ENCODE results near the gene NECTIN1. TPM values are rescaled to one million over a fixed set of nuclear protein-coding genes. Genes with fewer than 3 reads are reported as not detected.

NECTIN1 gene
- total RNA-seq, 1 experiment from 2014 or later = 23.8 TPM

DNA sequence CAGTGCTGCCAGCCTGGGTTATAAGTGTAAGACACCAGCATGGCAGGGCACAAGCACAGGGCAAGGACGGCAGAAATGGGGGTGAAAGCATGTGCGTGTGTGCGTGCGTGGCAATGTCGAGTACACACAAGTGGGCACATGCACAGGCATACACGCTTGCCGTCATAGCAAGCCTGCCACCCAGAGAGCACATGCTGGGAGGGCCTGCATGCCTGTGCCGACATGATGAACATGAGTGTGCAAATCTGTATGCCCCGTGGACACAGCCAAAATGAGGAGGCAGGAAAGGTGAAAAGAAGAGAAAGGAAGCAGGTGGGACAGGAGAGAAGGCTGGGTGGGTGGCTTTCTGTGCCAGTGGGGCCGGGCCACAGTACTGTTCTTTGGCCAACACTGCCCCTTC is 62.9 kb downstream of the NECTIN1 start:
- peaks cover 0 to 2% of the 10 kb centered on the region in 2 experiments; a peak in 1 of 4 replicates for H3K36me3 ChIP-seq (ENCODE audit: control insufficient read depth in 1 of 2, insufficient read depth in 2 of 2, low read length in 2 of 2)
- no TSS peak for BruUV-seq (replicated peaks)
- DNase-seq (ENCODE audit: low read depth, low spot score) = no peak
- no peaks in the 10 kb centered on the region for H3K79me2 ChIP-seq (ENCODE audit: insufficient read depth, low read length)
- H3K4me2 ChIP-seq (ENCODE audit: low read length) = no peak overlapping the region
- H3K4me1 ChIP-seq (ENCODE audit: control insufficient read depth in 1 of 2, insufficient read depth in 2 of 2, low read length in 2 of 2) = no peaks in the 10 kb centered on the region
- RAD21 ChIA-PET (ENCODE audit: low non-redundant PET in 1 of 2, low total read pairs in 2 of 2, uncharacterized antibody in 2 of 2, unreplicated experiment in 2 of 2) = no interaction called here
- no peak overlapping the region for H3K9ac ChIP-seq (ENCODE audit: low read length)
- no peaks in the 10 kb centered on the region for H3K27me3 ChIP-seq (ENCODE audit: insufficient read depth, low read length)
- intact Hi-C loops (cut with micrococcal nuclease) = loop anchor here (1.0 to 5.0 kb wide), 7 partner anchors 63 to 565 kb away; partner anchors contain the start of gene NECTIN1
- POLR2A ChIA-PET = no interaction called here
- no peak overlapping the region; the same call in 1 of the 2 replicates for H3K27ac ChIP-seq (ENCODE audit: low read depth, low read length)
- no peak overlapping the region for H2AFZ ChIP-seq (ENCODE audit: low read depth, low read length, poor library complexity, severe bottlenecking)
- ATAC-seq = no peak; the same call in 1 of the 2 replicates
- H3K9me3 ChIP-seq (ENCODE audit: control insufficient read depth in 1 of 2, insufficient read depth in 1 of 2, low read depth in 1 of 2, low read length in 2 of 2) = no peaks in the 10 kb centered on the region
- no peak for TF ChIP-seq SP1 (IDR thresholded peaks at IDR 0.05; ENCODE audit: low read depth)
- H3K4me3 ChIP-seq (replicated peaks in 1 of 2; ENCODE audit: low read depth in 1 of 2, low read length in 2 of 2) = no peak overlapping the region
- no peaks in the 10 kb centered on the region for H4K20me1 ChIP-seq (ENCODE audit: insufficient read depth)
- no peaks in the 10 kb centered on the region for H3K9me2 ChIP-seq (ENCODE audit: insufficient read depth)
- CTCF ChIA-PET = no interaction called here

DNA sequence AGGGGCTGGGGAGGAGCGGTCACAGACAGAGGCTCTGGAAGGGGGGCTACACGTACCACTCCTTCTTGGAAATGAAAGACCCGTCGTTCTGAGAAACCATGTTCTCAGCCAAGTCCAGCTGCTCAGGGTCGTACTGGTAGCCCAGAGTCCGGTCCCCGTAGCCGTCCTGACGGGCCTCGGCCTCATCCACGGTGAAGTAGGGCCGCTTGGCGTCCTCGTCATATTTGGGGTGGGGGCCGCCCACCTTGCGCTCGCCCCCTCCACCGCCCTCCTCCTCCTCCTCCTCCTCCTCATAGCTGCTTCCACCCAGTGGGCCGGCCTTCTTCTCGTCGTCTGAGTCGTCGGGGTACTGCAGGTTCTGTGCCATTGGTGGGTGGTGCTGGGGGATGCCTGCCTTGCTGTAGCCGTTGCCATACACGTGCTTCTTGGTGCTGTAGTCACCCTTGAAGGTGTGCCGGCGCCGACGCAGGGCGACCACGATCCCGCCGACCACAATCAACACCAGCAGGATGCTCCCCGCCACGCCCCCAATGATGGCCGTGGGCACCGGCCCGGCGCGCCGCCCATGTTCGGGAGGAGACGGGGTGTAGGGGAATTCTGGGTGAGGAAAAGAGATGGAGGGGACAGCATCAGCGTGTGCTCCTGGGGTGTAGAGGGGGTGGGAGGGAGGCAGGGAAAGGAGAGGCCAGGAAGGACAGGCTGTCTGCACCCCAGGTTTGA is 64.1 kb downstream of the NECTIN1 start:
- H3K27me3 ChIP-seq (ENCODE audit: insufficient read depth, low read length) = no peaks in the 10 kb centered on the region
- no peak overlapping the region for H3K4me3 ChIP-seq (replicated peaks in 1 of 2; ENCODE audit: low read depth in 1 of 2, low read length in 2 of 2)
- H3K9me2 ChIP-seq (ENCODE audit: insufficient read depth) = no peaks in the 10 kb centered on the region
- BruUV-seq (replicated peaks) = no TSS peak
- no peak for DNase-seq (ENCODE audit: low read depth, low spot score)
- ATAC-seq = no peak
- POLR2A ChIA-PET = no interaction called here
- H3K36me3 ChIP-seq (ENCODE audit: control insufficient read depth in 1 of 2, insufficient read depth in 2 of 2, low read length in 2 of 2) = peaks cover 0 to 2% of the 10 kb centered on the region in 2 experiments; a peak in 1 of 4 replicates
- H3K4me2 ChIP-seq (ENCODE audit: low read length) = no peak overlapping the region
- RAD21 ChIA-PET (ENCODE audit: low non-redundant PET in 1 of 2, low total read pairs in 2 of 2, uncharacterized antibody in 2 of 2, unreplicated experiment in 2 of 2) = no interaction called here
- H3K27ac ChIP-seq (ENCODE audit: low read depth, low read length) = no peak overlapping the region
- no peaks in the 10 kb centered on the region for H3K4me1 ChIP-seq (ENCODE audit: control insufficient read depth in 1 of 2, insufficient read depth in 2 of 2, low read length in 2 of 2)
- no peaks in the 10 kb centered on the region for H3K9me3 ChIP-seq (ENCODE audit: control insufficient read depth in 1 of 2, insufficient read depth in 1 of 2, low read depth in 1 of 2, low read length in 2 of 2)
- H2AFZ ChIP-seq (ENCODE audit: low read depth, low read length, poor library complexity, severe bottlenecking) = no peak overlapping the region
- no peak overlapping the region for H3K9ac ChIP-seq (ENCODE audit: low read length)
- CTCF ChIA-PET = interaction anchor here (0.8 kb wide), 1 partner anchor 64 kb away, joined by 3 read pairs; the partner anchor contains the start of gene NECTIN1
- no peaks in the 10 kb centered on the region for H3K79me2 ChIP-seq (ENCODE audit: insufficient read depth, low read length)
- intact Hi-C loops (cut with micrococcal nuclease) = loop anchor here (5.0 kb wide), 1 partner anchor 183 kb away; no protein-coding TSS in a partner anchor
- no peaks in the 10 kb centered on the region for H4K20me1 ChIP-seq (ENCODE audit: insufficient read depth)
- no peak for TF ChIP-seq CBX3 (IDR thresholded peaks at IDR 0.05; ENCODE audit: low read depth)
- TF ChIP-seq ZNF274 (IDR thresholded peaks at IDR 0.05; ENCODE audit: low read depth, low read length) = no peak
- TF ChIP-seq, protein P1, sequence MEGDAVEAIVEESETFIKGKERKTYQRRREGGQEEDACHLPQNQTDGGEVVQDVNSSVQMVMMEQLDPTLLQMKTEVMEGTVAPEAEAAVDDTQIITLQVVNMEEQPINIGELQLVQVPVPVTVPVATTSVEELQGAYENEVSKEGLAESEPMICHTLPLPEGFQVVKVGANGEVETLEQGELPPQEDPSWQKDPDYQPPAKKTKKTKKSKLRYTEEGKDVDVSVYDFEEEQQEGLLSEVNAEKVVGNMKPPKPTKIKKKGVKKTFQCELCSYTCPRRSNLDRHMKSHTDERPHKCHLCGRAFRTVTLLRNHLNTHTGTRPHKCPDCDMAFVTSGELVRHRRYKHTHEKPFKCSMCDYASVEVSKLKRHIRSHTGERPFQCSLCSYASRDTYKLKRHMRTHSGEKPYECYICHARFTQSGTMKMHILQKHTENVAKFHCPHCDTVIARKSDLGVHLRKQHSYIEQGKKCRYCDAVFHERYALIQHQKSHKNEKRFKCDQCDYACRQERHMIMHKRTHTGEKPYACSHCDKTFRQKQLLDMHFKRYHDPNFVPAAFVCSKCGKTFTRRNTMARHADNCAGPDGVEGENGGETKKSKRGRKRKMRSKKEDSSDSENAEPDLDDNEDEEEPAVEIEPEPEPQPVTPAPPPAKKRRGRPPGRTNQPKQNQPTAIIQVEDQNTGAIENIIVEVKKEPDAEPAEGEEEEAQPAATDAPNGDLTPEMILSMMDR (IDR thresholded peaks at IDR 0.05 in 2 of 3, conservative IDR thresholded peaks at IDR 0.05 in 1 of 3; ENCODE audit: borderline replicate concordance in 1 of 3, insufficient read depth in 1 of 3, low read depth in 2 of 3, low read length in 2 of 3) = no peak
- TF ChIP-seq TCF7L2 (IDR thresholded peaks at IDR 0.05; ENCODE audit: borderline replicate concordance, extremely low read depth, insufficient read depth, insufficient read length) = no peak
- TF ChIP-seq SRF (IDR thresholded peaks at IDR 0.05; ENCODE audit: low read depth) = no peak
- TF ChIP-seq, protein P2, sequence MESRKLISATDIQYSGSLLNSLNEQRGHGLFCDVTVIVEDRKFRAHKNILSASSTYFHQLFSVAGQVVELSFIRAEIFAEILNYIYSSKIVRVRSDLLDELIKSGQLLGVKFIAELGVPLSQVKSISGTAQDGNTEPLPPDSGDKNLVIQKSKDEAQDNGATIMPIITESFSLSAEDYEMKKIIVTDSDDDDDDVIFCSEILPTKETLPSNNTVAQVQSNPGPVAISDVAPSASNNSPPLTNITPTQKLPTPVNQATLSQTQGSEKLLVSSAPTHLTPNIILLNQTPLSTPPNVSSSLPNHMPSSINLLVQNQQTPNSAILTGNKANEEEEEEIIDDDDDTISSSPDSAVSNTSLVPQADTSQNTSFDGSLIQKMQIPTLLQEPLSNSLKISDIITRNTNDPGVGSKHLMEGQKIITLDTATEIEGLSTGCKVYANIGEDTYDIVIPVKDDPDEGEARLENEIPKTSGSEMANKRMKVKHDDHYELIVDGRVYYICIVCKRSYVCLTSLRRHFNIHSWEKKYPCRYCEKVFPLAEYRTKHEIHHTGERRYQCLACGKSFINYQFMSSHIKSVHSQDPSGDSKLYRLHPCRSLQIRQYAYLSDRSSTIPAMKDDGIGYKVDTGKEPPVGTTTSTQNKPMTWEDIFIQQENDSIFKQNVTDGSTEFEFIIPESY (IDR thresholded peaks at IDR 0.05; ENCODE audit: extremely low read depth, insufficient replicate concordance, low read length) = no peak
- TF ChIP-seq SIN3A (IDR thresholded peaks at IDR 0.05; ENCODE audit: low read depth) = no peak
- TF ChIP-seq, protein P3, sequence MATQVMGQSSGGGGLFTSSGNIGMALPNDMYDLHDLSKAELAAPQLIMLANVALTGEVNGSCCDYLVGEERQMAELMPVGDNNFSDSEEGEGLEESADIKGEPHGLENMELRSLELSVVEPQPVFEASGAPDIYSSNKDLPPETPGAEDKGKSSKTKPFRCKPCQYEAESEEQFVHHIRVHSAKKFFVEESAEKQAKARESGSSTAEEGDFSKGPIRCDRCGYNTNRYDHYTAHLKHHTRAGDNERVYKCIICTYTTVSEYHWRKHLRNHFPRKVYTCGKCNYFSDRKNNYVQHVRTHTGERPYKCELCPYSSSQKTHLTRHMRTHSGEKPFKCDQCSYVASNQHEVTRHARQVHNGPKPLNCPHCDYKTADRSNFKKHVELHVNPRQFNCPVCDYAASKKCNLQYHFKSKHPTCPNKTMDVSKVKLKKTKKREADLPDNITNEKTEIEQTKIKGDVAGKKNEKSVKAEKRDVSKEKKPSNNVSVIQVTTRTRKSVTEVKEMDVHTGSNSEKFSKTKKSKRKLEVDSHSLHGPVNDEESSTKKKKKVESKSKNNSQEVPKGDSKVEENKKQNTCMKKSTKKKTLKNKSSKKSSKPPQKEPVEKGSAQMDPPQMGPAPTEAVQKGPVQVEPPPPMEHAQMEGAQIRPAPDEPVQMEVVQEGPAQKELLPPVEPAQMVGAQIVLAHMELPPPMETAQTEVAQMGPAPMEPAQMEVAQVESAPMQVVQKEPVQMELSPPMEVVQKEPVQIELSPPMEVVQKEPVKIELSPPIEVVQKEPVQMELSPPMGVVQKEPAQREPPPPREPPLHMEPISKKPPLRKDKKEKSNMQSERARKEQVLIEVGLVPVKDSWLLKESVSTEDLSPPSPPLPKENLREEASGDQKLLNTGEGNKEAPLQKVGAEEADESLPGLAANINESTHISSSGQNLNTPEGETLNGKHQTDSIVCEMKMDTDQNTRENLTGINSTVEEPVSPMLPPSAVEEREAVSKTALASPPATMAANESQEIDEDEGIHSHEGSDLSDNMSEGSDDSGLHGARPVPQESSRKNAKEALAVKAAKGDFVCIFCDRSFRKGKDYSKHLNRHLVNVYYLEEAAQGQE (IDR thresholded peaks at IDR 0.05; ENCODE audit: low read depth) = no peak
- TF ChIP-seq RAD21 (IDR thresholded peaks at IDR 0.05; ENCODE audit: low read depth) = no peak
- TF ChIP-seq EZH2 (IDR thresholded peaks at IDR 0.05) = no peak

Data from HCT116 (cell line).